SJSA1 (cell line): ENCODE results near the gene MS4A6E. TPM values are rescaled to one million over a fixed set of nuclear protein-coding genes. Genes with fewer than 3 reads are reported as not detected.
"Not testable (repeated sequence)": the region's sequence is repeated elsewhere in the genome, so short reads cannot be mapped to it uniquely, and the experiment has no call there.

Experiments used
- DNase-seq, 2 experiments: peaks; one replicate each; pipeline ENCODE4 v3.0.0-alpha.2; 2015 to 2020; ENCODE audit warnings: low spot score in 2 of 2, low read depth in 1 of 2
- H3K27ac ChIP-seq: fragments of 250-450 bp; sonication (Bioruptor Pico); 2 replicates; pipeline ENCODE4 v1.5.1; 2020; ENCODE audit warnings: mild to moderate bottlenecking, moderate library complexity
- H3K27me3 ChIP-seq: fragments of 250-450 bp; sonication (Bioruptor Pico); replicated peaks from 2 replicates; pipeline ENCODE4 v1.5.1; 2020; ENCODE audit warnings: mild to moderate bottlenecking, moderate library complexity
- H3K36me3 ChIP-seq: fragments of 250-450 bp; sonication (Bioruptor Pico); 2 replicates; pipeline ENCODE4 v1.5.1; 2020; ENCODE audit warnings: mild to moderate bottlenecking
- H3K4me1 ChIP-seq: fragments of 250-450 bp; sonication (Bioruptor Pico); replicated peaks from 2 replicates; pipeline ENCODE4 v1.6.1; 2021; ENCODE audit warnings: mild to moderate bottlenecking
- H3K4me3 ChIP-seq: fragments of 250-450 bp; sonication (Bioruptor Pico); 2 replicates; pipeline ENCODE4 v1.5.1; 2020; ENCODE audit warnings: mild to moderate bottlenecking
- H3K9me3 ChIP-seq: fragments of 250-450 bp; sonication (Bioruptor Pico); replicated peaks from 2 replicates; pipeline ENCODE4 v1.5.1; 2020; ENCODE audit warnings: mild to moderate bottlenecking
- total RNA-seq: library from RNA; depleted of rRNA; stranded (reverse); fragments of >200 nt; shearing (Covaris generic); gene quantifications from 2 replicates; pipeline ENCODE4 v1.2.3, GENCODE V29; 2014; rRNA removed

MS4A6E gene, protein sequence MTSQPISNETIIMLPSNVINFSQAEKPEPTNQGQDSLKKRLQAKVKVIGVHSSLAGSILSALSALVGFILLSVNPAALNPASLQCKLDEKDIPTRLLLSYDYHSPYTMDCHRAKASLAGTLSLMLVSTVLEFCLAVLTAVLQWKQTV
- not detected in 2 replicates for total RNA-seq

DNA sequence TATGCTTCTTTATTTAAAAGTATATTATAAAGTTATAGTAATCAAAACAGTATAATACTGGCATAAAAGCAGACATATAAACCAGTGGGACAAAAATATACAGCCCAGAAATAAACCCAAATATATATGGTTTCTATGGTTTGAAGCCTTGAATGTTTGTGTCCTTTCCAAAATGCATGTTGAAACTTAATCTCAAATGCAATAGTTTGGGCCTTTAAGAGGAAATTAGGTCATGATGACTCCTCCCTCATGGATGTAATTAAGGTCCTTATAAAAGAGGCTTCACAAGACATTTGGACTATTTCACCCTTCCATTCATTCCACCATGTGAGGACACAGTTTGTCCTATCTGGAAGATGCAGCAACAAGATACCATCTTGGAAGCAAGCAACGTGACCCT, at the start of gene MS4A6E:
TSS of gene MS4A6E (plus strand) at position 301 of the 400 bp plus-strand sequence. CDS start 7,641 bp downstream, outside the sequence.
- H3K27me3 ChIP-seq: no peaks in the 10 kb centered on the region
- H3K4me1 ChIP-seq: no peaks in the 10 kb centered on the region
- H3K9me3 ChIP-seq: no peaks in the 10 kb centered on the region
- no peak within 1 kb of the TSS for H3K27ac ChIP-seq
- H3K4me3 ChIP-seq: no peak within 1 kb of the TSS
- H3K36me3 ChIP-seq: no peaks in the 10 kb centered on the region
- DNase-seq: no peak

DNA sequence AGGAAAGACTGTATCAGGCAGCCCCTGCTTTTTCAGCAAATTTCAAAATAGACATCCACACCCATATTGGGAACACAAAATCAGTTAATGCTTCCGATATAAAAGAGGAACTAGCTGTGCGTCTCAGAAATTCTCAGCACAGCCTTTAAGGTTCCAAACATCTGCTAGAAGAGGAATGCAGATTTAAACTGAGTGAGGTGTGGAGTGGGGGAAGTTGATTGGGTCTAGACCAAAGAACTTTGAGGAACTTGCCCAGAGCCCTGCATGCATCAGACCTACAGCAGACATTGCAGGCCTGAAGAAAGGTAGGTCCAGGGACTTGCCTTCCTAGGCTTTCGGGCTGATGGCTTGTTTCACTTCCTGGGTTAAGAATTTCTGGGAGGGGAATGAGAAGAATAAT, 46.6 kb upstream of the MS4A6E start, which contains the start of gene MS4A4A:
TSS of gene MS4A4A (plus strand) at position 255 of the 400 bp plus-strand sequence. CDS start at position 265, 10 bp downstream.
- DNase-seq: no peak
- Histone ChIP-seq H3K4me3 (no peak within 1 kb of the TSS), H3K27me3 (no peaks in the 10 kb centered on the region), H3K4me1 (peaks cover 4% of the 10 kb centered on the region), H3K27ac (no peak within 1 kb of the TSS), H3K36me3 (no peaks in the 10 kb centered on the region), H3K9me3 (no peaks in the 10 kb centered on the region)

DNA sequence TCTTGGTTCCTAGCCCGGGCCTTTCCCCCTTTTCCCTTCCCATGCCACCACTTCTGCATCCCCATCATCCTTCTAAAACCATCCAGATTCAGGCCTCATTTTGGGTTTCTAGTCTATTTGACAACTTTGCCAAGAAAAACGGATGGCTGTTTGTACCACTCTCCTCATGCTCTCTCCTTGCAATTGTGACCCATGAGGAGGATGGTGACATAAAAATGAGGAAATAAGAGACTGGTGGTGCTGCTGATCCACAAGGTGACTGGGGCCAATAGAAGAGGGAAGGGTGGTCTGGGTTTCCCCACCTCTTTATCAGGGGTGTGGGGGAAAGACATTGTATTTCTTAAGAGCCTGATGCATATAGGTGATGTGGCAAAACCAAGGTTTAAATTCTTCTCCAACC, 45.6 kb upstream of the MS4A6E start:
- no peak overlapping the region for H3K27ac ChIP-seq
- no peak for DNase-seq
- no peak overlapping the region for H3K4me3 ChIP-seq
- peaks cover 4% of the 10 kb centered on the region for H3K4me1 ChIP-seq
- H3K27me3 ChIP-seq: no peaks in the 10 kb centered on the region
- H3K9me3 ChIP-seq: no peaks in the 10 kb centered on the region
- no peaks in the 10 kb centered on the region for H3K36me3 ChIP-seq

DNA sequence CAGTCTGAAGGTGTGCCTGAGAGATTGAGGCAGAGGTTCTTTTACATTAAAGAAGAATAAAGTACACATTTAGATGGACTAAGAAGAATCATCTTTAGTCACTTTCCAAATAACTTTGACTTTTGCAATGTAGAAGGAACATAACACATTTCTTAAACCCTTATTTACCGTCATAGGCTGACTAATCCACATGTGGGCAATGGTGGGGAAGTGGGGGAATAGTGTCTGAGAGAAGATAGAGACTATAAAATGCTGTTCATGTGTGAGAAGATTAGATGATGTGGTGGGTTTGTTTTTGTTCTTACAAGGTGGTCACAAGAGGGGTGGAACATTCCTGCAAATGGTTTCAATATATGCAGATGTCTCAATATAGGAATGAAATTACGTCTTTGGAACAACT, 44.8 kb upstream of the MS4A6E start:
- Histone ChIP-seq H3K36me3 (no peaks in the 10 kb centered on the region), H3K4me1 (peaks cover 4% of the 10 kb centered on the region), H3K27ac (no peak overlapping the region), H3K27me3 (no peaks in the 10 kb centered on the region), H3K4me3 (no peak overlapping the region), H3K9me3 (no peaks in the 10 kb centered on the region)
- DNase-seq: no peak

DNA sequence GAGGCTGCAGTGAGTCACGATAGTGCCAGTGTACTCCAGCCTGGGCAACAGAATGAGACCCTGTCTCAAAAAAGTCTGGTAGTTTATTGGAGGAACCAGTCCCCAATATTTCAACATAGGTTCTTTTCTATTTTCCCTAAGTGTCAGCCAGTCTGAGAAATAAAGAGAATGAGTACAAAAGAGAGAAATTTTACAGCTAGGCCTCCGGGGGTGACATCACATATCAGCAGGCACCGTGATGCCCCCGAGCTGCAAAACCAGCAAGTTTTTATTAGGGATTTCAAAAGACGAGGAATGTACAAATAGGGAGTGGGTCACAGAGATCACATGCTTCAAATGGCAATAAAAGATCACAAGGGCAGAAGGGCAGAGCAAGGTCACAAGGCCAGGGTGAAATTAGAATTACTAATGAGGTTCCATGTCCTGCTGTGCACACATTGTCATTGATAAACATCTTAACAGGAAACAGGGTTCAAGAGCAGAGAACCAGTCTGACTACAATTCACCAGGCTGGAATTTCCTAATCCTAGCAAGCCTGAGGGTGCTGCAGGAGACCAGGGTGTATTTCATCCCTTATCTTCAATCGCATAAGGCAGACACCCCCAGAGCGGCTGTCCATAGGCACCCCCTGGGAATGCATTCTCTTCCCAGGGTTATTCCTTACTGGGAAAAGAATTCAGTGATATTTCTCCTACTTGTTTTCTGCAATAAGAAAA, 41.5 kb upstream of the MS4A6E start:
- H3K4me1 ChIP-seq, DNase-seq: not testable (repeated sequence)

DNA sequence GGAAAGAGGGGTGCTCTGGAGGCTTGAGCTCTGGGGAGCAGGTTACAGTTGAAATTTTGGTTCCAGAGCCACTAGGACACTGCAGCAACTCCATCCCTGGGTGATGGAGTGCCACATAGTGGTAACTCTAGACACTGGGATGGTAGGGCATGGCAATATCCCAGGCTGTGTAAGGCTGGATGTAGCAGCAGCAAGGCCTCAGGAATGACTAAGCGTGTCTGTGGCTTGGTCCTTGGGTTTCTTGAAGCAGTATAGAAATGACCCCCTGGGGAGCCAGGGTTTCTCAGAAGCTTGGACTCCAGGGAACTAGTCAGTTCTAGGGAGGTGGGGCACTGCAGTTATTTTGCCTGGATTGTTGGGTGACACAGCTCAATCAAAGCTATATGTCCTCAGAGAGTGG, 38.5 kb upstream of the MS4A6E start:
- no peak overlapping the region for H3K27ac ChIP-seq
- no peak overlapping the region for H3K4me3 ChIP-seq
- H3K4me1 ChIP-seq: peaks cover 4% of the 10 kb centered on the region
- no peaks in the 10 kb centered on the region for H3K36me3 ChIP-seq
- no peaks in the 10 kb centered on the region; the same call in 1 of the 2 replicates for H3K27me3 ChIP-seq
- H3K9me3 ChIP-seq: no peaks in the 10 kb centered on the region
- DNase-seq: no peak

More for the DNA sequence above, 41.5 kb upstream of the MS4A6E start:
- not testable (repeated sequence) for H3K27me3 ChIP-seq, H3K9me3 ChIP-seq, H3K36me3 ChIP-seq, H3K27ac ChIP-seq, H3K4me3 ChIP-seq

DNA sequence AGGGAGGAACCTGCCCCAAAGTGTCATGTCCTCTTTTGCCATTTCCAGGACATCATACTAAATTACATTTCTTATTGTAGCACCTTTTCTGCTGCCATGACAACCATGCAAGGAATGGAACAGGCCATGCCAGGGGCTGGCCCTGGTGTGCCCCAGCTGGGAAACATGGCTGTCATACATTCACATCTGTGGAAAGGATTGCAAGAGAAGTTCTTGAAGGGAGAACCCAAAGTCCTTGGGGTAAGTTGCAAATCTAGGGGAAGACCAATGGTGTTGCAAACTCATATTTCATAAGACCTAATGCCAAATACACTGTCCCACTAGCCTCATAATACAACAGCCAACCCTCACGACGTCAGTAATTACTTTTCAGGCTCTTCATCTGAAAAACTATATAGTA, 34.9 kb upstream of the MS4A6E start:
- Histone ChIP-seq H3K27ac (no peak overlapping the region), H3K36me3 (no peaks in the 10 kb centered on the region), H3K9me3 (no peaks in the 10 kb centered on the region), H3K4me1 (no peaks in the 10 kb centered on the region), H3K27me3 (peaks cover 6% of the 10 kb centered on the region), H3K4me3 (no peak overlapping the region)
- DNase-seq: no peak

DNA sequence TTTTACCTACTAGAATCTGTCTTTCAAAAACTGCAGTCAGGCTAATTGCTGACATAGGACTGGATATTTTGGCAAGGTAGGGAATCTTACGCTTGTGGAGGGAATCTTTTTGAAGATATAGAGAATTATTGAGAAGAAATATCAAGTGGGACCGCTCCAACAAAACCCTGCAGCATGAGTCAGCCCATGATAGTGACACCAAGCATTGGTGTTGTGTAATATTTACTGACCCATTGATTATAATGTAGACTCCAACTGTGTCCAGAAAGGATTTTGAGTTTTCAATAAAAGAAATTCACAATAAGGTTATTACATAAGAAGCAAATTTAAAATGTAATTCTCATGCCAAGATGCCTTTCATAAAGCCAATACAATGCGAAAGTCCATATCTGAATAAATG, 25.9 kb upstream of the MS4A6E start:
- Histone ChIP-seq H3K36me3 (no peaks in the 10 kb centered on the region), H3K4me1 (peaks cover 48% of the 10 kb centered on the region), H3K27ac (no peak overlapping the region), H3K4me3 (no peak overlapping the region), H3K9me3 (no peaks in the 10 kb centered on the region), H3K27me3 (peaks cover 6% of the 10 kb centered on the region; the same call in 1 of the 2 replicates)
- DNase-seq: no peak

DNA sequence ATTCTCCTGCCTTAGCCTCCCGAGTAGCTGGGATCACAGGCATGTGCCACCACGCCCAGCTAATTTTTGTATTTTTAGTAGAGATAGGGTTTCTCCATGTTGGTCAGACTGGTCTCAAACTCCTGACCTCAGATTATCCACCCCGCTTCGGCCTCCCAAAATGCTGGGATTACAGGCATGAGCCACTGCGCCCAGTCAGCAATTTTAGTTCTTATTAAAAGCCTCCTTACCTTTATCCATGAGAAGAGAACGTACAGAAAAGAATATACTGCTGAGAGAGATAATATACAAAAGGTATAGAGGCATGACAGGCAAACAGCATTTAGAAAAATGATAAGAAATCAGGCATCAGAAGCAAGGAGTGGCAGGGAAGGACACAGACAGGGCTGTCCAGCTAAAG, 25.2 kb upstream of the MS4A6E start:
- H3K9me3 ChIP-seq, H3K36me3 ChIP-seq, DNase-seq, H3K4me3 ChIP-seq, H3K27ac ChIP-seq, H3K27me3 ChIP-seq: not testable (repeated sequence)
- peaks cover 55% of the 10 kb centered on the region for H3K4me1 ChIP-seq

DNA sequence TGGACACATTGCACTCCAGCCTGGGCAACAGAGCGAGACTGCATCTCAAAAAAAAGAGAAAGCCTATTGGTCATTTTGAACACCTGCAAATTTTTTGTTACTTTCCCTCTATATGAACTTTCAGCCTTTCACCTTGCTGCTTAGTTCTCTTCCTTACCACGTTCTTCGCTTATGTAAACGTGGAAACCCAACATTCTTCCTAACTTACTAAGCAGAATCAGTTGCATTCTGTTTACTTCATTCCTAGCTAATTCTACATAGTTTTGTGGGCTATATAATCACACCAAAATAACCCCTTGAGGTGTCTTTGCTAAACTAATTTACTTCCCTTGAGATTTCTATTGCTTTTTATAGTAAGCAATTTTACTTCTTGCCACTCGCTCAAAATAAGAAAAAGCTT, 23.4 kb upstream of the MS4A6E start:
- Histone ChIP-seq H3K9me3 (no peaks in the 10 kb centered on the region), H3K27me3 (no peaks in the 10 kb centered on the region), H3K27ac (peak overlapping the region; percentile 81), H3K36me3 (no peaks in the 10 kb centered on the region), H3K4me3 (no peak overlapping the region), H3K4me1 (peaks cover 66% of the 10 kb centered on the region)
- DNase-seq: peak in 1 of 2 experiments; percentile 74

DNA sequence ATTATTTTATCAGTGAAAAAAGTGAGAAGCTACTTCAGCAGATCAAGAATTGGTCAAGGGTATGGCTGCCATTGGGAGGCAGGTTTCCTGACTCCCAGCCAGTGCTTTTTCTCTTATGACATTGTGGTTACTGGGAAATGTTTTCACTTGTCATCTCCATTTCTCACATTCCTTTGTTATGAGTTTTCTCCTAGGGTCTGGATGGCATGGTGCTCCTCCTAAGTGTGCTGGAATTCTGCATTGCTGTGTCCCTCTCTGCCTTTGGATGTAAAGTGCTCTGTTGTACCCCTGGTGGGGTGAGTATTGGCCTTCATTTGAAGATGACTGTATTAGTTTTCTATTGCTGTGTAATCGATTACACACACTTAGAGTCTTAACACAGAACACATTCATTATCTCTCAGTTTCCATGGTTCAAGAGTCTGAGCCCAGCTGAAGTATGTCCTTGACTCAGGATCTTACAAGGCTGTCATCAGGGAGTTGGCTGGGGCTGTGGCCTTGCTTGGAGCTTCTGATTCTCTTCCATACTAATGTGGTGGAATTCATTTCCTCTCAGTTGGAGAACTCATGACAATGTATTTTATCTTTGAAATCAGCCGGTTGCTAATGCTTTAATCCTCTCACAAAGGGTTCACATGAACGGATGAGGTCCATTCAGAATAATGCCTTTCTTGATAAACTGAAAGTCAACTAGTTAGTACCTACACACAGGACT, 21.0 kb upstream of the MS4A6E start:
- Histone ChIP-seq H3K4me1 (peaks cover 66% of the 10 kb centered on the region), H3K27ac (peak overlapping the region; percentile 81), H3K4me3 (no peak overlapping the region), H3K9me3 (no peaks in the 10 kb centered on the region), H3K27me3 (no peaks in the 10 kb centered on the region), H3K36me3 (no peaks in the 10 kb centered on the region)
- peak; percentile 57 to 90 for DNase-seq

DNA sequence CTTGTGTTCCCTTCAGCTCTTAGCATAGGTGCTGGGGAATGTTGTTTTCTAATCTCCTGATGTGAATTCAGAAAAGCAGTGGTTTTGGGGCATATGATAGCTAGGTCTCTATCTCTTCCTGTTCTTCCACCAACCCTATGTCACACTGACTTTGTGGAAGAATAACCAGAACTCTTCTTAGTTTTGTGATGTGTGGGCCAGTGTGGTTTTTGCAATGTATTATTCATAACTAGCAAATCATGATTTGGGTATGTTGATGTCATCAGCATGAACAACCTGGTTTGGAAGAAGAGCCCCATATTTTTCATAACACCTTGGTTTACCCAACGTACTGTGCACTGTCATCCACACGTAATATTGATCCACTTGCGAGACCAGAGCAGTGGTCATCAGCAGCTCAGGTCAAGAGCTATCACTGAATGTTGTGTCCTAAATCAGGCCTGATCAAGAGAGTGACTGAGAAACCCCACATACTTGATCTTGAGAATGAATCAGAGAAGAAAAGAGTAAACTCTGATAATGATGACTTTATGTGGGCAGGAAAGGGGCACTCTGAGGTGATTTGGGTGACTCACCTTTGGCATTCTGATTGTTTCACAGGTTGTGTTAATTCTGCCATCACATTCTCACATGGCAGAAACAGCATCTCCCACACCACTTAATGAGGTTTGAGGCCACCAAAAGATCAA, 19.4 kb upstream of the MS4A6E start:
- DNase-seq: no peak

DNA sequence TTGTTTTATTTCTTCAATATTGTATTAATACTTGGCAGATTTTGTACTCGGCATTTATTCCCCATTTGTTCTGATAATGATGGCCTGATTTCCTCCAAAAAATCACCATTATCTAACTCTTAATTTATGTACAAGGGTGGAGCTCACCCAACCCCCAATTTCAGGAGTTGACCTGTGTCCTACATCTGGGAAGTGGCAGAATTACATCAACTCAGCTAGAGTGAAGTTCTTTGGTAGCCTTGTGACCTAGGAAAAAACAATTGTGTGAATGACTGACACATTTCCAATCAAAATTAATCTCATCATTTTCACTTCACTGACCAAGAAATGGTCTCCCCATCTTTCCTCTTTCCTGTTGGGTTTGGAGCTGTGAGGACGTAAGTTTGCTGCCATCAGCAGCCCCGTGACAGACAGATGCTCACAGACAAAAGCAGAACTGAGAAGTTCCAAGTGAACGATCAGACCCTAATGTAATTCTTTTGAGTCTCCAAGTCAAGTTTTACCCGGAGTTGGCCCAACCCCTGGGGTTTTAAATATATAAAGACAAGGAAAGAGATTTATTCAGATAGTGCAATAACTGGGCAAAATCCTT, 16.6 kb upstream of the MS4A6E start:
- H3K36me3 ChIP-seq: no peaks in the 10 kb centered on the region
- peaks cover 24% of the 10 kb centered on the region for H3K4me1 ChIP-seq
- DNase-seq: no peak
- H3K9me3 ChIP-seq: no peaks in the 10 kb centered on the region
- no peaks in the 10 kb centered on the region for H3K27me3 ChIP-seq
- no peak overlapping the region for H3K27ac ChIP-seq
- H3K4me3 ChIP-seq: no peak overlapping the region

More for the DNA sequence above, 19.4 kb upstream of the MS4A6E start:
- Histone ChIP-seq H3K4me1 (peaks cover 52% of the 10 kb centered on the region), H3K27me3 (no peaks in the 10 kb centered on the region), H3K9me3 (no peaks in the 10 kb centered on the region), H3K4me3 (no peak overlapping the region), H3K36me3 (no peaks in the 10 kb centered on the region), H3K27ac (no peak overlapping the region)
